Transverse colon (tissue), 4 donors: ENCODE measurements around the gene SMG6. TPM values are rescaled to one million over a fixed set of nuclear protein-coding genes. Genes with fewer than 3 reads are reported as not detected.

Source experiments
- DNase-seq: peaks from one replicate; pipeline ENCODE4 v3.0.0-alpha.2; 2019
- H3K27ac ChIP-seq, 4 donors: fragments of 200-600 bp; sonication (generic); 2 replicates each; pipeline ENCODE4 v1.5.1; 2016 to 2018; ENCODE audit warnings: inconsistent platforms in 4 of 4
- H3K27me3 ChIP-seq: fragments of 200-600 bp; sonication (generic); 2 replicates; pipeline ENCODE4 v1.5.1; 2017; ENCODE audit warnings: inconsistent platforms
- H3K36me3 ChIP-seq, 4 donors: fragments of 200-600 bp; sonication (generic); 2 replicates each; pipeline ENCODE4 v1.5.1; 2017 to 2019; ENCODE audit warnings: inconsistent platforms in 4 of 4
- H3K4me1 ChIP-seq, 4 donors: fragments of 200-600 bp; sonication (generic); 2 replicates each; pipeline ENCODE4 v1.5.1; 2017 to 2020; ENCODE audit warnings: inconsistent platforms in 4 of 4
- H3K4me3 ChIP-seq, 4 donors: fragments of 200-600 bp; sonication (generic); 1 replicate in 1 of 4; 2 replicates in 3 of 4; pipeline versions ENCODE4 v1.5.1 to v1.6.1; 2017 to 2019; ENCODE audit warnings: inconsistent platforms in 4 of 4
- H3K9me3 ChIP-seq, 2 donors: fragments of 200-600 bp; sonication (generic); 2 replicates each; pipeline ENCODE4 v1.5.1; 2017 to 2019; ENCODE audit warnings: inconsistent platforms in 2 of 2
- EP300 ChIP-seq: sonication (generic); formaldehyde crosslinking; IDR thresholded peaks from one replicate; pipeline ENCODE4 v1.6.1; 2017; ENCODE audit warnings: antibody characterized with exemption, low read depth
- POLR2A ChIP-seq: fragments of 450-650 bp; IDR thresholded peaks from one replicate; pipeline ENCODE4 v1.6.1; 2016; ENCODE audit warnings: antibody characterized with exemption, mild to moderate bottlenecking, moderate library complexity
- POLR2AphosphoS5 ChIP-seq, 3 donors: sonication (generic); formaldehyde crosslinking; IDR thresholded peaks; one replicate each; pipeline ENCODE4 v1.6.1; 2016; ENCODE audit warnings: antibody characterized with exemption in 3 of 3
- WGBS, 2 donors: methylation state at CpG; one replicate each; pipeline ENCODE4 v1.1.5; 2018; ENCODE audit warnings: low coverage in 1 of 2; 5-methylcytosine and 5-hydroxymethylcytosine counted together
- in situ Hi-C, 4 donors: fragments of 200-750 bp; cut with MboI; loops; one replicate each; pipeline versions ENCODE4 v1.15.0 to v1.15.1; 2017; ENCODE audit warnings: low sequenced_read_pairs in 3 of 4, low pct_ligation_motif_present in 1 of 4, low pct_unique_long_range_greater_than_20kb in 1 of 4
- intact Hi-C: fragments of 100-400 bp; cut with DNase I; formaldehyde crosslinking; loops from one replicate; pipeline ENCODE4 v1.15.1; 2023; ENCODE audit warnings: low total_unique reads
- total RNA-seq, 4 donors: library from RNA; depleted of rRNA; stranded (reverse); fragments of >200 nt; gene quantifications; one replicate each; pipeline ENCODE4 v1.1.0, GENCODE V29; 2016
- TF ChIP-seq, protein P1 (sequence below), 5 experiments: fragments of 200-600 bp in 3 of 5; fragments of 450-650 bp in 2 of 5; sonication (generic) in 3 of 5; IDR thresholded peaks; 1 replicate in 2 of 5; 2 replicates in 3 of 5; pipeline ENCODE4 v1.5.1; 2016 to 2017; ENCODE audit warnings: antibody characterized with exemption in 5 of 5, inconsistent platforms in 3 of 5, mild to moderate bottlenecking in 2 of 5, moderate library complexity in 1 of 5

SMG6 gene
- total RNA-seq, 4 donors from 2014 or later: 28.6 to 112 (median 39.1) TPM

- 88 to 96% methylated on average over 4 of the region's 4 CpGs for WGBS, 2 donors
- H3K4me1 ChIP-seq: peaks cover 0 to 12% (median 0%) of the 10 kb centered on the region in 4 donors
- no peaks in the 10 kb centered on the region for H3K27me3 ChIP-seq
- H3K36me3 ChIP-seq: peaks cover 0 to 11% (median 0%) of the 10 kb centered on the region in 4 donors
- no peak overlapping the region for H3K27ac ChIP-seq
- in situ Hi-C loops: loop anchor here in 3 of 4 donors (5.0 to 10.0 kb wide), 2 partner anchors 182 to 185 kb away; no protein-coding TSS in a partner anchor
- TF ChIP-seq POLR2A (no peak), POLR2AphosphoS5 (IDR thresholded peaks at IDR 0.05) (no peak), EP300 (no peak)
- TF ChIP-seq, protein P1, sequence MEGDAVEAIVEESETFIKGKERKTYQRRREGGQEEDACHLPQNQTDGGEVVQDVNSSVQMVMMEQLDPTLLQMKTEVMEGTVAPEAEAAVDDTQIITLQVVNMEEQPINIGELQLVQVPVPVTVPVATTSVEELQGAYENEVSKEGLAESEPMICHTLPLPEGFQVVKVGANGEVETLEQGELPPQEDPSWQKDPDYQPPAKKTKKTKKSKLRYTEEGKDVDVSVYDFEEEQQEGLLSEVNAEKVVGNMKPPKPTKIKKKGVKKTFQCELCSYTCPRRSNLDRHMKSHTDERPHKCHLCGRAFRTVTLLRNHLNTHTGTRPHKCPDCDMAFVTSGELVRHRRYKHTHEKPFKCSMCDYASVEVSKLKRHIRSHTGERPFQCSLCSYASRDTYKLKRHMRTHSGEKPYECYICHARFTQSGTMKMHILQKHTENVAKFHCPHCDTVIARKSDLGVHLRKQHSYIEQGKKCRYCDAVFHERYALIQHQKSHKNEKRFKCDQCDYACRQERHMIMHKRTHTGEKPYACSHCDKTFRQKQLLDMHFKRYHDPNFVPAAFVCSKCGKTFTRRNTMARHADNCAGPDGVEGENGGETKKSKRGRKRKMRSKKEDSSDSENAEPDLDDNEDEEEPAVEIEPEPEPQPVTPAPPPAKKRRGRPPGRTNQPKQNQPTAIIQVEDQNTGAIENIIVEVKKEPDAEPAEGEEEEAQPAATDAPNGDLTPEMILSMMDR (IDR thresholded peaks at IDR 0.05): no peak
- intact Hi-C loops: loop anchor here (10.0 kb wide), 1 partner anchor 82 kb away; no protein-coding TSS in a partner anchor
- H3K4me3 ChIP-seq: no peak overlapping the region
- H3K9me3 ChIP-seq: no peaks in the 10 kb centered on the region
- DNase-seq: no peak
These were observed 56.6 kb downstream of the SMG6 start for GRCh38 chr17:2247005-2247404.

- peaks cover 0 to 11% (median 0%) of the 10 kb centered on the region in 4 donors for H3K36me3 ChIP-seq
- intact Hi-C loops: loop anchor here (1.0 to 10.0 kb wide), 2 partner anchors 80 to 190 kb away; partner anchors contain the start of gene HIC1
- TF ChIP-seq EP300: no peak
- TF ChIP-seq, protein P1 (IDR thresholded peaks at IDR 0.05): peak; percentile 95 to 97 (median 97)
- peak in 2 of 3 donors; percentile 42 to 53 for TF ChIP-seq POLR2AphosphoS5 (IDR thresholded peaks at IDR 0.05)
- no peak for TF ChIP-seq POLR2A
- peak; percentile 85 for DNase-seq
- H3K27ac ChIP-seq: peak overlapping the region; percentile 52 to 74 (median 72)
- in situ Hi-C loops: loop anchor here (5.0 to 10.0 kb wide), 3 partner anchors 178 to 183 kb away; no protein-coding TSS in a partner anchor
- H3K4me1 ChIP-seq: peaks cover 2 to 20% (median 5%) of the 10 kb centered on the region in 4 donors
- no peaks in the 10 kb centered on the region for H3K9me3 ChIP-seq
- no peaks in the 10 kb centered on the region for H3K27me3 ChIP-seq
- H3K4me3 ChIP-seq: no peak overlapping the region
- 28 to 75% methylated on average over 2 to 7 of the region's 7 CpGs for WGBS, 2 donors
These were observed 58.8 kb downstream of the SMG6 start for GRCh38 chr17:2244545-2245525.

DNA sequence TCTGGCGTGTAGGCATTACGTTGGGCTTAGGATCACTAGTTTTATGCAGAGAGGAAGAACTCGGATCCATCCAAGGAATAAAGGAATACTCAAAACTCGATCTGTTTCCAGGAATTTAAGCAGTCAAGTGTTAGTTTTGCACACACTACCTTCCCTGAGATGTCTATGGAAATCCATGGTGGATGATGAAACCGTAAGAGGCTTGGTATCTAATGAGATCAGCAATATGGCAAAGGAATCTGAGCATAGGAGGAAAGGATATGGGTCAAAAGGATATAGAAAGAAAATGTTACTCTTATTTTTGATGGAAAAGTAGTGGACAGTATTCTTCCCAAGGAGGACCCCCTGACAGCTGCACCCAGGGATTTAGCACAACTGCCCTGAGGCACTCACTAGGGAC lies 59.6 kb downstream of the SMG6 start:
- Histone ChIP-seq H3K36me3 (peaks cover 0 to 6% (median 0%) of the 10 kb centered on the region in 4 donors), H3K4me3 (no peak overlapping the region), H3K9me3 (no peaks in the 10 kb centered on the region), H3K4me1 (peaks cover 3 to 27% (median 6%) of the 10 kb centered on the region in 4 donors), H3K27me3 (no peaks in the 10 kb centered on the region), H3K27ac (peak overlapping the region; percentile 52 to 74 (median 72))
- intact Hi-C loops: loop anchor here (1.0 to 10.0 kb wide), 2 partner anchors 79 to 189 kb away; partner anchors contain the start of gene HIC1
- DNase-seq: no peak
- TF ChIP-seq EP300: no peak
- no peak for TF ChIP-seq POLR2A
- TF ChIP-seq POLR2AphosphoS5 (IDR thresholded peaks at IDR 0.05): no peak
- TF ChIP-seq, protein P1 (IDR thresholded peaks at IDR 0.05): no peak
- 89 to 92% methylated on average over 5 of the region's 5 CpGs for WGBS, 2 donors
- in situ Hi-C loops: loop anchor here in 3 of 4 donors (5.0 to 10.0 kb wide), 2 partner anchors 177 to 179 kb away; no protein-coding TSS in a partner anchor

GRCh38 chr17:2241823-2242222 lies 61.8 kb downstream of the SMG6 start:
- H3K9me3 ChIP-seq: no peaks in the 10 kb centered on the region
- WGBS, 2 donors: 69 to 81% methylated on average over 4 to 5 of the region's 5 CpGs
- H3K4me3 ChIP-seq: no peak overlapping the region
- in situ Hi-C loops (loop anchor here in 3 of 4 donors (5.0 to 10.0 kb wide), 2 partner anchors 175 to 177 kb away; no protein-coding TSS in a partner anchor), intact Hi-C loops (loop anchor here (10.0 kb wide), 1 partner anchor 77 kb away; no protein-coding TSS in a partner anchor)
- peak overlapping the region in 3 of 4 donors; percentile 11 to 80 (median 74) for H3K27ac ChIP-seq
- H3K36me3 ChIP-seq: peaks cover 0 to 6% (median 0%) of the 10 kb centered on the region in 4 donors
- peaks cover 3 to 49% (median 22%) of the 10 kb centered on the region in 4 donors for H3K4me1 ChIP-seq
- no peak for TF ChIP-seq EP300
- no peak for TF ChIP-seq POLR2AphosphoS5 (IDR thresholded peaks at IDR 0.05)
- TF ChIP-seq, protein P1 (IDR thresholded peaks at IDR 0.05): no peak
- no peak for TF ChIP-seq POLR2A
- H3K27me3 ChIP-seq: no peaks in the 10 kb centered on the region
- no peak for DNase-seq
